LNCaP clone FGC (cell line): Measurements from ENCODE around the gene TSPAN17.

Source experiments
- DNase-seq: peaks from one replicate; pipeline ENCODE4 v3.0.0-alpha.2; 2011; ENCODE audit warnings: low read depth
- H3K4me3 ChIP-seq: 2 replicates; pipeline ENCODE4 v1.5.1; 2011; ENCODE audit warnings: mild to moderate bottlenecking, low read depth, low read length, control low read depth
- CTCF ChIP-seq: IDR thresholded peaks from 2 replicates; pipeline ENCODE4 v1.5.1; 2012; ENCODE audit warnings: mild to moderate bottlenecking; ENCODE audit not compliant: control insufficient read depth, insufficient read depth; ENCODE audit errors: extremely low read depth

Gene TSPAN17

GRCh38 chr5:176652136-176652535 lies 4.9 kb downstream of the TSPAN17 start:
- DNase-seq: no peak
- no peak for TF ChIP-seq CTCF

GRCh38 chr5:176653401-176654385 lies 6.4 kb downstream of the TSPAN17 start:
- TF ChIP-seq CTCF: no peak
- no peak for DNase-seq
- no peak overlapping the region for H3K4me3 ChIP-seq

More at GRCh38 chr5:176652136-176652535, 4.9 kb downstream of the TSPAN17 start:
- H3K4me3 ChIP-seq: no peak overlapping the region

- DNase-seq: no peak
- TF ChIP-seq CTCF: no peak
- no peak overlapping the region for H3K4me3 ChIP-seq
Observed at GRCh38 chr5:176654856-176655255, 7.6 kb downstream of the TSPAN17 start.

- no peak for DNase-seq
- H3K4me3 ChIP-seq: no peak overlapping the region
- TF ChIP-seq CTCF: no peak
Observed at GRCh38 chr5:176656467-176656990, 9.2 kb downstream of the TSPAN17 start.

GRCh38 chr5:176658007-176658599 lies 10.8 kb downstream of the TSPAN17 start:
- no peak for DNase-seq
- no peak overlapping the region for H3K4me3 ChIP-seq
- peak; percentile 95 for TF ChIP-seq CTCF

- no peak for DNase-seq
- no peak for TF ChIP-seq CTCF
- H3K4me3 ChIP-seq: no peak overlapping the region
Observed at GRCh38 chr5:176658817-176659511, 11.7 kb downstream of the TSPAN17 start.
